ENCODE measurements around the gene RFESD. TPM values are rescaled to one million over a fixed set of nuclear protein-coding genes. Genes with fewer than 3 reads are reported as not detected.
A peak's percentile ranks its signal among the peaks of the same experiment; 100 is the strongest.

Gene RFESD
- total and polyA plus RNA-seq, 7 experiments from 2014 or later: 2.2 to 21.2 (median 8.8) TPM

DNA sequence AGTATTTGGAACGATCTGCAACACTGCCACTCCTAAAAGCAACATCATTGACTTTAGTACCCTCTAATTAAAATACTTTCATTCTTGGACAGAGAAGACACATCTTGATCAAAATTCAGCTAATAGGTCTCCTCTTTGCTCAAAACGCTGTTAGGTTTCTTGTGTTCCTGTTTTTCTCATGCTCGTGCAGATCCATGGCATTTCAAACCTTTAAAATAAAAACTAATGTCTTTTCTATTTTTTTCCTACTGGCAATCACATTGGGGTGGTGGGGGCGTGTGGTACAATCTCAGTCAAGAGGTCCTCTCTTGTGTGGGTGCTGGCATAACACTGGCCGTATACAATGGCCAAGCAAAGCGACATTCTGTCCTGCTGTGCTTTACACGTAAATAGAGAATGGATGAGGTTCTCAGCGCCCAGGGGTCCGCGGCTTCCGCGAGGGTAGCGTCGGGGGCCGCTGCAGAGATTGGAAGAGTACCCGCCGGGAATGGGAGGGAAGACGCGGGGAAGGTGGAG lies 27.0 kb upstream of the RFESD start:
- Histone ChIP-seq H3K4me1 (ENCODE audit: control insufficient read depth in 2 of 2, insufficient read depth in 2 of 2, low read length in 2 of 2) (peaks cover 22 to 46% of the 10 kb centered on the region in 2 donors), H3K9me3 (ENCODE audit: control insufficient read depth in 2 of 3, low read length in 3 of 3) (no peaks in the 10 kb centered on the region), H3K4me3 (ENCODE audit: low read length) (peak overlapping the region; percentile 75), H3K27ac (ENCODE audit: low read depth, low read length) (peak overlapping the region; percentile 55), H3K27me3 (ENCODE audit: control insufficient read depth in 2 of 2, insufficient read depth in 2 of 2, low read length in 2 of 2) (no peaks in the 10 kb centered on the region), H3K36me3 (ENCODE audit: control insufficient read depth in 2 of 3, insufficient read depth in 3 of 3, low read length in 3 of 3) (no peaks in the 10 kb centered on the region)
- H3K27me3 Mint-ChIP-seq: peaks cover 0 to 17% (median 0%) of the 10 kb centered on the region in 5 donors
- ATAC-seq (no peak), DNase-seq (no peak)
- intact Hi-C loops (cut with micrococcal nuclease): loop anchor here (1.0 to 5.0 kb wide), 6 partner anchors 15 to 1563 kb away; partner anchors contain the start of genes RIOK2 (in 2 of the 2), ARSK (in 1 of the 2), CAST (in 1 of the 2) and ELL2 (in 1 of the 2)
- H3K4me1 Mint-ChIP-seq: peaks cover 34 to 80% (median 69%) of the 10 kb centered on the region in 7 donors
- ChIA-PET POLR2A (interaction anchor here (4.1 kb wide), 1 partner anchor 65 kb away, joined by 25 read pairs; the partner anchor contains the start of genes ARSK and SKIC3), CTCF (no interaction called here)
- peak overlapping the region; percentile 60 to 87 (median 81) for H3K27ac Mint-ChIP-seq
- H3K9me3 Mint-ChIP-seq: peaks cover 0 to 3% (median 0%) of the 10 kb centered on the region in 11 donors
- peak overlapping the region; percentile 88 to 96 (median 92) for H3K4me3 Mint-ChIP-seq
- H3K36me3 Mint-ChIP-seq: peaks cover 0 to 15% (median 5%) of the 10 kb centered on the region in 5 donors

- peak; percentile 77 for ATAC-seq
- no peaks in the 10 kb centered on the region for H3K27me3 ChIP-seq (ENCODE audit: control insufficient read depth in 2 of 2, insufficient read depth in 2 of 2, low read length in 2 of 2)
- peaks cover 34 to 82% (median 67%) of the 10 kb centered on the region in 7 donors for H3K4me1 Mint-ChIP-seq
- peak within 1 kb of the TSS; percentile 71 for H3K27ac ChIP-seq (ENCODE audit: low read depth, low read length)
- H3K27ac Mint-ChIP-seq: peak within 1 kb of the TSS; percentile 60 to 87 (median 81)
- H3K9me3 ChIP-seq (ENCODE audit: control insufficient read depth in 2 of 3, low read length in 3 of 3): no peaks in the 10 kb centered on the region
- H3K4me1 ChIP-seq (ENCODE audit: control insufficient read depth in 2 of 2, insufficient read depth in 2 of 2, low read length in 2 of 2): peaks cover 22 to 46% of the 10 kb centered on the region in 2 donors
- peaks cover 0 to 13% (median 0%) of the 10 kb centered on the region in 5 donors for H3K36me3 Mint-ChIP-seq
- peak; percentile 44 to 67 (median 61) for DNase-seq
- H3K36me3 ChIP-seq (ENCODE audit: control insufficient read depth in 2 of 3, insufficient read depth in 3 of 3, low read length in 3 of 3): no peaks in the 10 kb centered on the region
- peak within 1 kb of the TSS; percentile 88 to 96 (median 92) for H3K4me3 Mint-ChIP-seq
- POLR2A ChIA-PET: interaction anchor here (0.7 to 5.4 kb wide), 7 partner anchors 11 to 215 kb away, joined by 3 to 69 read pairs (median 6); partner anchors contain the start of genes ARSK, RFESD and SKIC3
- peaks cover 0 to 18% (median 0%) of the 10 kb centered on the region in 5 donors for H3K27me3 Mint-ChIP-seq
- intact Hi-C loops (cut with micrococcal nuclease): loop anchor here (1.0 to 5.0 kb wide), 6 partner anchors 15 to 1562 kb away; partner anchors contain the start of genes RIOK2 (in 2 of the 2), ARSK (in 1 of the 2), CAST (in 1 of the 2) and ELL2 (in 1 of the 2)
- CTCF ChIA-PET: interaction anchor here (0.6 to 1.6 kb wide), 2 partner anchors 25 to 26 kb away, joined by 3 to 7 read pairs; partner anchors contain the start of gene RFESD
- peaks cover 0 to 3% (median 0%) of the 10 kb centered on the region in 11 donors for H3K9me3 Mint-ChIP-seq
- peak within 1 kb of the TSS; percentile 75 for H3K4me3 ChIP-seq (ENCODE audit: low read length)
Observed at GRCh38 chr5:95620030-95620869, 26.3 kb upstream of the RFESD start, which contains the start of gene GPR150. TSS of gene GPR150 (plus strand) at chr5:95620087. CDS start at chr5:95620276, 189 bp downstream.

DNA sequence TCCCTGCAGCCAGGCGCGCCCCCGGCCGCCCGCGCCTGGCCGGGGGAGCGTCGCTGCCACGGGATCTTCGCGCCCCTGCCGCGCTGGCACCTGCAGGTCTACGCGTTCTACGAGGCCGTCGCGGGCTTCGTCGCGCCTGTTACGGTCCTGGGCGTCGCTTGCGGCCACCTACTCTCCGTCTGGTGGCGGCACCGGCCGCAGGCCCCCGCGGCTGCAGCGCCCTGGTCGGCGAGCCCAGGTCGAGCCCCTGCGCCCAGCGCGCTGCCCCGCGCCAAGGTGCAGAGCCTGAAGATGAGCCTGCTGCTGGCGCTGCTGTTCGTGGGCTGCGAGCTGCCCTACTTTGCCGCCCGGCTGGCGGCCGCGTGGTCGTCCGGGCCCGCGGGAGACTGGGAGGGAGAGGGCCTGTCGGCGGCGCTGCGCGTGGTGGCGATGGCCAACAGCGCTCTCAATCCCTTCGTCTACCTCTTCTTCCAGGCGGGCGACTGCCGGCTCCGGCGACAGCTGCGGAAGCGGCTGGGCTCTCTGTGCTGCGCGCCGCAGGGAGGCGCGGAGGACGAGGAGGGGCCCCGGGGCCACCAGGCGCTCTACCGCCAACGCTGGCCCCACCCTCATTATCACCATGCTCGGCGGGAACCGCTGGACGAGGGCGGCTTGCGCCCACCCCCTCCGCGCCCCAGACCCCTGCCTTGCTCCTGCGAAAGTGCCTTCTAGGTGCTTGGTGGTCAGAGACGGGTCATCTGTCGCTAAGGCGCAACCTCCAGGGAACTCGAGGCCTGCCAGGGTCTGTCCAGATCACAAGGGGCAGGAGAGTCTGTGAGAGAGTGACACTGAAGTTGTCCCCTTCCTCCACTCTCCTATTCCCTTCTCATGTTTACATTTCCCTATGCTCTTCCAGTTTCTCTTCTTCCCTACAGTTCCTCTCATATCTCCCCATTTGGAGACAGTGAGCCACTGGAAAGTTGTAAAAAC lies 25.4 kb upstream of the RFESD start:
- H3K4me1 Mint-ChIP-seq: peaks cover 34 to 78% (median 66%) of the 10 kb centered on the region in 7 donors

GRCh38 chr5:95621839-95622629 lies 24.5 kb upstream of the RFESD start:
- Mint-ChIP-seq H3K4me3 (peak overlapping the region; percentile 79 to 91 (median 83)), H3K9me3 (peaks cover 0 to 3% (median 0%) of the 10 kb centered on the region in 11 donors), H3K36me3 (peaks cover 0 to 13% (median 0%) of the 10 kb centered on the region in 5 donors), H3K27me3 (peaks cover 0 to 25% (median 0%) of the 10 kb centered on the region in 5 donors), H3K4me1 (peaks cover 32 to 70% (median 58%) of the 10 kb centered on the region in 7 donors), H3K27ac (peak overlapping the region; percentile 53 to 94 (median 85))
- peak in 7 of 9 donors; percentile 51 to 76 (median 68) for DNase-seq
- ATAC-seq: peak; percentile 73
- peak overlapping the region; percentile 75 for H3K4me3 ChIP-seq (ENCODE audit: low read length)
- ChIA-PET POLR2A (interaction anchor here (0.7 to 5.4 kb wide), 15 partner anchors 10 to 213 kb away, joined by 3 to 69 read pairs (median 5); partner anchors contain the start of genes ARSK, RFESD and SKIC3), CTCF (interaction anchor here (0.6 to 2.7 kb wide), 8 partner anchors 9 to 219 kb away, joined by 3 to 31 read pairs (median 4); partner anchors contain the start of gene RFESD)
- H3K27ac ChIP-seq (ENCODE audit: low read depth, low read length): peak overlapping the region; percentile 71
- no peaks in the 10 kb centered on the region for H3K36me3 ChIP-seq (ENCODE audit: control insufficient read depth in 2 of 3, insufficient read depth in 3 of 3, low read length in 3 of 3)
- no peaks in the 10 kb centered on the region for H3K9me3 ChIP-seq (ENCODE audit: control insufficient read depth in 2 of 3, low read length in 3 of 3)
- peaks cover 22 to 44% of the 10 kb centered on the region in 2 donors for H3K4me1 ChIP-seq (ENCODE audit: control insufficient read depth in 2 of 2, insufficient read depth in 2 of 2, low read length in 2 of 2)
- intact Hi-C loops (cut with micrococcal nuclease): loop anchor here (1.0 to 5.0 kb wide), 8 partner anchors 10 to 1560 kb away; partner anchors contain the start of genes RFESD (in 2 of the 2), RIOK2 (in 2 of the 2), ARSK (in 1 of the 2) and CAST (in 1 of the 2)
- H3K27me3 ChIP-seq (ENCODE audit: control insufficient read depth in 2 of 2, insufficient read depth in 2 of 2, low read length in 2 of 2): no peaks in the 10 kb centered on the region

More for the DNA sequence above, 25.4 kb upstream of the RFESD start:
- intact Hi-C loops (cut with micrococcal nuclease): loop anchor here (1.0 to 5.0 kb wide), 6 partner anchors 16 to 1561 kb away; partner anchors contain the start of genes RIOK2 (in 2 of the 2), ARSK (in 1 of the 2), CAST (in 1 of the 2) and ELL2 (in 1 of the 2)
- Histone ChIP-seq H3K9me3 (ENCODE audit: control insufficient read depth in 2 of 3, low read length in 3 of 3) (no peaks in the 10 kb centered on the region), H3K36me3 (ENCODE audit: control insufficient read depth in 2 of 3, insufficient read depth in 3 of 3, low read length in 3 of 3) (no peaks in the 10 kb centered on the region), H3K27ac (ENCODE audit: low read depth, low read length) (peak overlapping the region; percentile 71), H3K27me3 (ENCODE audit: control insufficient read depth in 2 of 2, insufficient read depth in 2 of 2, low read length in 2 of 2) (no peaks in the 10 kb centered on the region), H3K4me3 (ENCODE audit: low read length) (peak overlapping the region; percentile 75), H3K4me1 (ENCODE audit: control insufficient read depth in 2 of 2, insufficient read depth in 2 of 2, low read length in 2 of 2) (peaks cover 22 to 46% of the 10 kb centered on the region in 2 donors)
- peaks cover 0 to 3% (median 0%) of the 10 kb centered on the region in 11 donors for H3K9me3 Mint-ChIP-seq
- peak overlapping the region; percentile 53 to 94 (median 85) for H3K27ac Mint-ChIP-seq
- peaks cover 0 to 21% (median 0%) of the 10 kb centered on the region in 5 donors for H3K27me3 Mint-ChIP-seq
- peaks cover 0 to 13% (median 0%) of the 10 kb centered on the region in 5 donors for H3K36me3 Mint-ChIP-seq
- peak overlapping the region; percentile 79 to 91 (median 83) for H3K4me3 Mint-ChIP-seq
- CTCF ChIA-PET: interaction anchor here (1.5 to 2.7 kb wide), 5 partner anchors 10 to 220 kb away, joined by 3 to 31 read pairs (median 7); partner anchors contain the start of gene RFESD
- POLR2A ChIA-PET: interaction anchor here (0.7 to 5.4 kb wide), 7 partner anchors 10 to 214 kb away, joined by 3 to 69 read pairs (median 9); partner anchors contain the start of genes ARSK, RFESD and SKIC3
- peak; percentile 23 to 58 (median 48) for DNase-seq
- peak; percentile 58 for ATAC-seq

Measured in naive thymus-derived CD4-positive, alpha-beta T cell (primary cell).